GM04503 (cell line): ENCODE results near the gene MMP24.
A peak's percentile ranks its signal among the peaks of the same experiment; 100 is the strongest.
"Not testable (repeated sequence)": the region's sequence is repeated elsewhere in the genome, so short reads cannot be mapped to it uniquely, and the experiment has no call there.

Source experiments
- DNase-seq: peaks from one replicate; pipeline ENCODE4 v3.0.0-alpha.2; 2012; ENCODE audit warnings: low read depth

The MMP24 gene

DNA sequence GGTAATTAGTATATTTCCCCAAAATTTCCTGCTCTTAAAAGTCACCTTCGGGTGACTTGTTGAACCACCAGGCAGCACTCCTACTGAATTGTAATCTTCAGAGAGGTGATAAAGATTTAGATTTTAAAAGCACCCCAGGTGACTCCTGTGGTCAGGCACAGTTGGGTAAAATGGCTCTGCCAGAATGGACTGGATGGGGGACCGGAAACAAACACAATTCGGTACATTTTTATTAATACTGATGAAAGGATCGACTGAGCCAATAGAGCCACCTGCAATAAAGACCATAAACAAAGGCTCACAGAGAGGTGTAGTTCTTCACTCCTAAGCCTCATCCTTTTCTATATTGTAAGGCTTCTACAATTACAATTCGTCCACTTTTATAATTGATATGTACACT lies 85.3 kb downstream of the MMP24 start:
- no peak for DNase-seq

DNA sequence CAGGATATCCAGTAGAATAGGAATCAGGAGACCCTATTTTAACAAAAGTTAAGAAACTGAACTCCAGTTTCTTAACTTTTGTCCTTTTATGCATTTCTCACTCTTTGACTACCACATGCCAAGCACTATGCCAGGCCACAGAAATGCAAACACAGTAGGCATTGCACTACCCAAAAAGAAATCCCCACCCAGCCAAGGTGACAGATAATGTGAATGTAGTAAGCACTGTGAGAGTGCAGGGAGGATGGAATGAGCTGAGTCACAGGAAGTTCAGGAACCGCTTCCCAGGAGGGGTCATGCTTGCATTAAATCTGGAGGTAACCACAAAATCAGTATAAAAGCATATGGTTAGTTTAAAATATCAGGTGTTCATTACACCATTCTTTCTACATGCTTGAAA lies 85.8 kb downstream of the MMP24 start:
- peak; percentile 87 for DNase-seq

DNA sequence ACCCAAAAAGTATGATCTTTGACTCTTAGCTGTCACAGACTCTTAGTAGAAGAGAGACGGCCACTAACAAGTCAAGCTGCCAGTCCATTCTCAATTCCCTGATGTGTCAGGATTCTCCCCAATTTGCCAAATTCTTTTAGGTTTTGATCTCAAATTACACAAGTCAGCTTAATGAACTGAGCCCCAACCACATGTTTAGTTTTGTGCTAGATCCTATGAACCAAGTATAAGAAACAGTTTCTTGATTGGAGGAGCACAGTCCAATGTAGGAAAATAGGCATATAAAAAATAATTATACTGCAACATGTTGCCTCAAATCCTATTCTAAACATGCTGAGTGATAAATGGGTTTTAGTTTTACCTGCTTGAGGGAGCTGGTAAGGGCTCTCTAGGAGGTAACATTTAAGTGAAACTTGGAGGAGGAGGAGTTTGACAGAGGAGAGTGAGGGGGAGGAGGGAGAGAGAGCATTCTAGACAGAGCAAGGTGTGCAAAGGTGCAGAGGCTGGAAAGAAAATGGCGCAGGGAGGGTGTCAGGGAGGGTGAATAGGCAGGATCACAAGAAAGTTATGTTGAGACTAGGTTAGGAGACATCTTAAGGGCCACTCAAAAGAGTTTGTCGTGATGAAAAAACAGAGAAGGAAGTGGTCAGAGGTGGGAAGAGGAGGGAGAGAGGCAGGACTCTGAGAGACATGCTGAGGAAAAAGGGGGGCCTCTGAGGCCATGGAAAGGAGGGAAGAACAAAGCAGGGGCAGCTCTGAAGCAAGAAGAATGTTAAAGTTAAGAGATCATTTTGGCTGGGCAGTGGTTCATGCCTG lies 88.5 kb downstream of the MMP24 start:
- no peak for DNase-seq

DNA sequence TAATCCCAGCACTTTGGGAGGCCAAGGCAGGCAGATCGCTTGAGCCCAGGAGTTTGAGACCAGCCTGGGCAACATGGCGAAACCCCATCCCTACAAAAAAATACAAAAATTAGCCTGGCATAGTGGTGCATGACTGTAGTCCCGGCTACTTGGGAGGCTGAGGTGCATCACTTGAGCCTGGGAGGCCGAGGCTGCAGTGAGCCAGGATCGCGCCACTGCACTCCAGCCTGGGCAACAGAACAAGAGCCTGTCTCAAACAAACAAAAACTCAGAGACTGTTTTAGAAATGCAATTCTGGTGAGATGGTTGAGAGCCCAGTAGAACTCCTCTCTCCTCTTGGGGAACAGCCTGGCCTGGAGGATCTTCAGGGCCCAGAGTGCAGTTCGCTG lies 89.1 kb downstream of the MMP24 start:
- not testable (repeated sequence) for DNase-seq

DNA sequence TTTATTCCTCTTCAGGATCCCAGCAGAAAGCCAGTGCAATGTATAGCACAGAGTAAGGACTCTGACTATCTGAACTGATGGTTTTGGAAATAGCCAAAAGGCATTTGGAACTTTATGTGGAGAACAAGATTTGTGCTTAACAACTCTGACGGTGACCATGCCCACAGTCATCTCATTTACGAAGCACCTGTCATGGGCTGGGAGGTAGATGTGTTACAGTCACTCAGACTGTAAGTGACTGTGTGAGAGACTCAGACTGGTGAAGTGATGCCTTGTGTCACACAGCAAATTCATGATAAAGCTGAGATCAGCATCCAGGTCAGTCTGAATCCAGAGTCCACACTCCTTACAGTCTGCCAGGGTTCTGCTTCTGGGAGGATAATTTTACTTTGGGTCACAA lies 89.6 kb downstream of the MMP24 start:
- DNase-seq, result no peak

DNA sequence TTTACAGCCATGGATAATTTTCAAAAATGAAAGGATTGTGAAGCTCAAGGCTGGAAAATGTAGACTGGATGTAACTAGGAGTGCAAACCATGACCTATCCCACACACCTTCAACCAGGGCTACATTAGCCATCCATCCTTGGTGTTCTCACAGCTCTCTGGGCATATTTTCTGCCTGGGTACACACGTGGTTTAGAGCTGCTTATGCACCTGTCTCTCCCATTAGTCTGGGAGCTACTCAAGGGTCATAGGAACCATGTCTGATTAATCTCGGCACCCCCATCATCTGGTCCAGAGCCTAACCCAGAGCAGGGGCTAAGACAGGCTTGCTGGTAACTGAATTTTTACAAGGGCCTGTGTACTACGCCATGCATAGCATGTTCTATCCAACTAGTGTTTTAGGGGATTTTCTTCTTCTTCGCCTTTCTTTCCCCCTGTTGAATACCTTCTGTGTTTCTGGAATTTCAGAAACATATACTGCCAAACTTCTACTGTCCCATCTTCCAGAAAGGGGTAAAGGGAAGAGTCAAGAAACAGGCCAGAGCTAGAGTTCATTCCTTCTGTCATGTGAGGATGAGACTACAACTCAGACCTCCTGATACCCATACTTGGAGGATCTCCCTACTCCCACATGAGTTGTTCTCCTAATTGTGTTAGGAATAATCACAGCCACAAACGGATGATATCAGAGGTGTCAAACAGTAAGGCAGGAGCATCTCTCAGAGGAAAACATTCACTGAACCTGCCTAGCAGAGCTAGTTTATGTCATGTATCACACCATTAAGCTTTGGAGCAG lies 91.1 kb downstream of the MMP24 start:
- DNase-seq, result no peak

DNA sequence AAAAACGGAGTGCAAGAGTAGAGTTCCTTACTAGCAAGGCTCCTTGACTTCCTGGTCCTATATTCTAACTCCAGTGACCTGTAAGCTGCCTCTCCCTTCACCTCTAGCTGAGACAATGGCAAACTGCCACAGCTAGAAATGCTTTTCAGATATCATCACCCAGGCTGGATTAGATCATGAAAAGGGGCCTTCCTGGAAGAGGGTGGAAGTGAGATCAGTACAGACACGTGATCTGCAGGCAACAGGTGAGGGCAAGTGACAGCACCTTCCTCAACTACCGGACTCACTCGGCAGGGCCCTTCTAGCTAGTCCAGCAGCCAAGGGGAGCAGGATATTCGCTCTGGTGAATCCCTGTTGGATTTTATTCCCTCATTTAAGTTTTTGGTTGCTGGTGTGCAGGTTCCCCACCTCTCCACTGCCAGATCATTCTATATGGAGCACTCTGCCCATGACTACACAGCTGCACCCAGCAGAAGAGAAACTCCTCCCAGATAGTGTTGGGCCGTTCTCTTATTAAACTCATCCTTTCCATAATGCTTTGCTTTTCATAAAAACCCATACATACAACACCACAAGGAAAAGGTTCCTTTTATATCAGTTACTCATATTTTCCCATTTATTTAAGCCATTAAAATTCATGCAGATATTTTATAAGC lies 92.1 kb downstream of the MMP24 start:
- peak; percentile 71 for DNase-seq

DNA sequence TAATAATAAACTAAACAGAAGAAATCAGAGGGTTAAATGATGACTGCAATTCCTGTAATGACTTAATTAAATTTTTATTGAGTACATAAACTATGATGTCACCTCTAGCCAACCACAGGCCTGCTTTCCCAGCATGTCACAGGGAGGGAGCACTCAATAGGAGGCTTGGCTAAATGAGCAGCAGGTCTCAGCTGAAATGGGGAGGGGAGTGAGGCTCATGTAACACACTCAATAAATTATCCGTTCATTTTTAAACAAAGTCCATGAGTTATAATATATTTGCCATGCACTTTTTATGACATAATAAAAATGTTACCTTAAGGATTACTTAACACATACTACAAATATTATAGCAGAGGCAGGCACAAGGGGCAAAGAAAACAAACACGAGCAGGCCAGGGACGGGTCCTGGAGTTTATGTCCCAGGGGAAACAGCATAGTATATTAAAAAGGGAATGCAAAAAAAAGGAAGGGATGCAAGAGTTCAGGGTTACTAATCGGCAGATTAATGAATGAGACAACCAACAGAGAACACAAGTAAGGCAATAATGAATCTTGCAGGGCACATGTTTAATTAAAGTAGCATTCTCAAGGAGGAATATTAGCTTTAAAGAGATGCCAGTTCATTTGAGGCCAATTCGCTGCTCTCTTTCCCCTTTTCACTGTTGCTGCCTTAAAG lies 92.8 kb downstream of the MMP24 start:
- DNase-seq, result peak; percentile 47

DNA sequence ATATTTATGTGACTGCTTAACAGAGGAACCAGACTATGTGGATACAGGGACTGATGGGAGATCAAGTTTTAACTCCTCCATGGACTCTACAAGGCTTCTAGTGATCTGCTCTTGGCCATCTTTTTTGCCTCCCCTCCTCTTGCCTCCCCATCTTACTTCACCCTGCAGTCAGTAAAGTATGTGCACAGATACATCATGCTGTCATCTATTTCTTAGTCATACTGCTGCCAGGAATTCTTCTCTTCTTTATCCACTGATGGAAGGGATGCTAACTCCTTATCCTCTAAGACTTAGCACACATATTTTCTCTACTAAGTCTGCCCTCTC lies 93.3 kb downstream of the MMP24 start:
- DNase-seq, result peak; percentile 51

DNA sequence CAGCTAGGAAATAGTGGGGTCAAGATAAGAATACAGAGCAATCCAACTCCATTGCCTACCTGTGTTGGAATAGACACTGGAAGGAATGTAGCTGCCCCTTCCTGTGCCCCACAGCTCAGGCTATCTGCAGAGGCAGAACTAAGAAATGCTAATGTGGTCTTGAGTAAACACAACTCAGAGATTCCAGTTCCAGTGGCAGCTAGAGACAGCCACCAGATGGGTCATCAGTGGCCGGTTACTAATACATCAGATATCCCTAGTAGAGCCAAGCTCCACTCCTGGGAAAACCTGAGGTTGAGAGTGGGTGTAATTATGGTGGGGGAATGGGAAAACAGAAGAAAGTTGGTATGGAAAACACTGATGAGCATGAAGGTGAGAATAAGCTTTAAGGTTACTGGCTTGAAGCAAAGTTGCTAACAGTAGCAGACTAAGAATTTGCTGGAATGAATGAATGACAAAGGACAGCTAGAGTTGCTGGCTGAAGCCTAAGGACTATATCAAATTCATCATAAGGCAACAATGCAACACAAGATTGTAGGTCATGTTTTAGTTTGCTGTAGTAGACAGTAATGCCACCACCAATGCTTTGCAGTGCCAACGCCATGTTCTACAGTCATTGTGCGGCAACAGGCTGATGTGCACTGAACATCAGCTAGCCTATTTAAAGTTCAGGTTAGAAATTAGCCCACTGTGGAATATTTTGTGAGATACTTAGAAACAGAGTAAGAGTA lies 94.1 kb downstream of the MMP24 start:
- DNase-seq, result peak; percentile 70

DNA sequence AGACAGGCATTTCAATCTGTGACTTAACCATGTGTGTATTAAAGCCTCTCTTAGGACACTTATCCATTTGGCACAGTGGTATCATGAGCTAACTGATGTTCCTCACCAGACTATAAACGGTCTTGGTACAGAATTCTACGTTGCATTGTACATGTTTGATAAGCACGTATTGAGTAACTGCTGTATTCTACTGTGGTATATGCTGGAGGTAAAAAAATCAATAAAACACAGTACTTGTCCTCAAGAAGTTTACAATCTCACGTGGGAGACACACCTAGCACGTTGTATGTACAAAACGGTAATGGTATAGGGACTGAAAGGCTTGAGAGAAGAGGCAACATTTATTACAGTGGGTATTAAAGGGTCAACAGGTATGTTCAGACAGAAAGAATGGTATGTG lies 98.9 kb downstream of the MMP24 start:
- DNase-seq, result no peak

DNA sequence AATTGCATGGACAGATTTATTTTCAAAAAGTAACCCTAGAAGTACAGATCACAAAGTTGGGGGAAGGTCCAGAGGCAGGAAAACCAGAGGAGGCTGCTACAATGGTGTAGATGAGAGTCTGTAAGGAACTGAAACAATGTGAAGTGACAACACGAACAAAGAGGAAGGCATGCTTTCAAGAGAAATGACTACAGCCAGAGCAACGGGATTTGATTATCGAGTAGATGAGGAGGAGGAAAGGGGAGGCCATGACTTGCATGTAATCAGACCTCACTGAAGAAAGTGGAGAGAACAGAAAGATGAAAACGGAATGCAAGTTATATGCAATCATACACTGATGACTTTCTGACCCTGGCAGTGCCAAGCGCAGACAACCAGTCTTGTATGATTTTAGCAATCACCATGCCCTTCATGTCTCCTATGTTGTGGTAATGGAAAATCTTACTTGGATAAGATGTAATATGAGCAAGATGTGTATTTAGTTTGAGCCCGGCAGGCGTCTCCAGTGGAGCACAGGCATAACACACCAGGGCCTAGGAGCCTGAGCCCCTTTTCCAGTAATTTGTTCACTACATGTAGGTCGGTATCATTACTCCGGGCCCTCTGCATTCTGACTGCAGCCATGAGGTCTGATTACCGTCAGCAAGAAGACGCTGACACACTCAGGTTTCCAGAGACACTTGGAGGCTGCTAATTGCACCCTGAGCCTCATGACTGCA lies 99.7 kb downstream of the MMP24 start:
- no peak for DNase-seq
